Mammary epithelial cell (primary cell): ENCODE results near the gene HELT.

Source experiments
- CTCF ChIP-seq, 2 donors: IDR thresholded peaks in 1 of 2; conservative IDR thresholded peaks in 1 of 2; 2 replicates each; pipeline ENCODE4 v1.5.1; 2011 to 2012; ENCODE audit warnings: inconsistent platforms in 2 of 2, low read length in 2 of 2, mild to moderate bottlenecking in 2 of 2, control low read depth in 1 of 2, low read depth in 1 of 2; ENCODE audit not compliant: insufficient read depth in 1 of 2; ENCODE audit errors: extremely low read depth in 1 of 2
- EZH2 ChIP-seq: IDR thresholded peaks from 2 replicates; pipeline ENCODE4 v1.6.1; 2012; ENCODE audit warnings: low read length, inconsistent platforms, borderline replicate concordance

DNA sequence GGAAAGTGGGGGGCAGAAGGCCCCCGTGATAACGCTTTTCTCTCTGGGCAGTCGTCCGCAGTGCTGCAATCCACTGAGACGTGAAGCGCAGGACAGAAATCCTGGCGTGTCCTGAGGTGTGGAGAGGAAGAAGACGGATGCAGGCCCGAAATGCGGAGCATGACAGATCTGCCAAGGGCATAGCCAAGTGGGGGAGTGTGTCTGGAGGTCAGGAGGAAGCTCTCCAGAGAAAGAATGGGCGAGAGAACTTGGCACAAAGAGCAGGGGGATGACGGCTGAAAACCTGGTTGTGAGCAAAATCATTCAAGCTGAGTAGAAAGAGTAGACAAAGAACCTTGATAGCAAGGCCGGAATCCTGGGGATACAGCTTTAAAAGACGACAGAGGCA is 23.7 kb upstream of the HELT start:
- TF ChIP-seq CTCF (conservative IDR thresholded peaks at IDR 0.05 in 1 of 2, IDR thresholded peaks at IDR 0.05 in 1 of 2; ENCODE audit: extremely low read depth in 1 of 2, insufficient read depth in 1 of 2, low read depth in 1 of 2, low read length in 2 of 2) (no peak), EZH2 (no peak)
